ENCODE results near the gene KCNV2. TPM values are rescaled to one million over a fixed set of nuclear protein-coding genes. Genes with fewer than 3 reads are reported as not detected.

KCNV2 gene
- total RNA-seq, 1 donor from 2014 or later: not detected

- H3K27me3 ChIP-seq (ENCODE audit: insufficient read depth, low read length): no peaks in the 10 kb centered on the region
- H3K27ac Mint-ChIP-seq (ENCODE audit: unreplicated experiment): no peak overlapping the region
- no peaks in the 10 kb centered on the region for H3K4me1 ChIP-seq (ENCODE audit: insufficient read depth, low read length)
- H3K36me3 ChIP-seq (ENCODE audit: insufficient read depth, low read length): peaks cover 20% of the 10 kb centered on the region
- H3K4me3 ChIP-seq (ENCODE audit: insufficient read depth, low read depth, low read length): no peak overlapping the region
- H3K9ac ChIP-seq (ENCODE audit: low read length): no peak overlapping the region
- H3K9me3 Mint-ChIP-seq (ENCODE audit: unreplicated experiment): no peaks in the 10 kb centered on the region
- no peaks in the 10 kb centered on the region for H3K27me3 Mint-ChIP-seq (ENCODE audit: low read depth, unreplicated experiment)
- peaks cover 5% of the 10 kb centered on the region for H3K79me2 ChIP-seq (ENCODE audit: insufficient read depth, low read length)
- H3K27ac ChIP-seq (ENCODE audit: low read depth, low read length): no peak overlapping the region
- TF ChIP-seq CTCF (IDR thresholded peaks at IDR 0.05; ENCODE audit: insufficient read depth, low read depth, low read length) (no peak), EZH2 (IDR thresholded peaks at IDR 0.05; ENCODE audit: insufficient read depth, low read length) (no peak)
- no peak overlapping the region for H3K4me3 Mint-ChIP-seq (ENCODE audit: unreplicated experiment)
- H3K9me3 ChIP-seq (ENCODE audit: insufficient read depth, low read depth, low read length): no peaks in the 10 kb centered on the region
- DNase-seq (ENCODE audit: low read depth) (no peak), FAIRE-seq (no peak)
- H3K4me2 ChIP-seq (ENCODE audit: low read length): no peak overlapping the region
- no peak overlapping the region for H2AFZ ChIP-seq (ENCODE audit: low read depth, low read length)
- H4K20me1 ChIP-seq (ENCODE audit: insufficient read depth, low read length): peaks cover 9% of the 10 kb centered on the region
- H3K36me3 Mint-ChIP-seq (ENCODE audit: low read depth, unreplicated experiment): peaks cover 31% of the 10 kb centered on the region
- H3K4me1 Mint-ChIP-seq (ENCODE audit: low read depth, unreplicated experiment): peaks cover 14% of the 10 kb centered on the region
Observed at GRCh38 chr9:2767800-2768677, 50.7 kb downstream of the KCNV2 start.

- H3K27me3 Mint-ChIP-seq (ENCODE audit: low read depth, unreplicated experiment): no peaks in the 10 kb centered on the region
- H3K36me3 ChIP-seq (ENCODE audit: insufficient read depth, low read length): peaks cover 28% of the 10 kb centered on the region
- no peak for FAIRE-seq
- no peak overlapping the region for H3K4me3 ChIP-seq (ENCODE audit: insufficient read depth, low read depth, low read length)
- no peak overlapping the region for H3K27ac Mint-ChIP-seq (ENCODE audit: unreplicated experiment)
- H3K4me2 ChIP-seq (ENCODE audit: low read length): no peak overlapping the region
- no peak overlapping the region for H3K9ac ChIP-seq (ENCODE audit: low read length)
- H3K9me3 ChIP-seq (ENCODE audit: insufficient read depth, low read depth, low read length): peaks cover 2% of the 10 kb centered on the region
- H3K9me3 Mint-ChIP-seq (ENCODE audit: unreplicated experiment): peaks cover 17% of the 10 kb centered on the region
- no peak for TF ChIP-seq EZH2 (IDR thresholded peaks at IDR 0.05; ENCODE audit: insufficient read depth, low read length)
- no peak for TF ChIP-seq CTCF (IDR thresholded peaks at IDR 0.05; ENCODE audit: insufficient read depth, low read depth, low read length)
- H3K27me3 ChIP-seq (ENCODE audit: insufficient read depth, low read length): no peaks in the 10 kb centered on the region
- H3K4me1 Mint-ChIP-seq (ENCODE audit: low read depth, unreplicated experiment): peaks cover 5% of the 10 kb centered on the region
- peaks cover 17% of the 10 kb centered on the region for H3K79me2 ChIP-seq (ENCODE audit: insufficient read depth, low read length)
- peak; percentile 57 for DNase-seq (ENCODE audit: low read depth)
- H3K27ac ChIP-seq (ENCODE audit: low read depth, low read length): no peak overlapping the region
- H3K36me3 Mint-ChIP-seq (ENCODE audit: low read depth, unreplicated experiment): peaks cover 51% of the 10 kb centered on the region
- H2AFZ ChIP-seq (ENCODE audit: low read depth, low read length): no peak overlapping the region
- no peak overlapping the region for H3K4me3 Mint-ChIP-seq (ENCODE audit: unreplicated experiment)
- no peaks in the 10 kb centered on the region for H3K4me1 ChIP-seq (ENCODE audit: insufficient read depth, low read length)
- peaks cover 19% of the 10 kb centered on the region for H4K20me1 ChIP-seq (ENCODE audit: insufficient read depth, low read length)
Observed at GRCh38 chr9:2771087-2771486, 53.8 kb downstream of the KCNV2 start.

GRCh38 chr9:2771661-2772060, 54.4 kb downstream of the KCNV2 start:
- no peak overlapping the region for H3K9ac ChIP-seq (ENCODE audit: low read length)
- no peak overlapping the region for H3K27ac ChIP-seq (ENCODE audit: low read depth, low read length)
- DNase-seq (ENCODE audit: low read depth) (no peak), FAIRE-seq (no peak)
- TF ChIP-seq CTCF (IDR thresholded peaks at IDR 0.05; ENCODE audit: insufficient read depth, low read depth, low read length): no peak
- Mint-ChIP-seq H3K4me1 (ENCODE audit: low read depth, unreplicated experiment) (peaks cover 5% of the 10 kb centered on the region), H3K27ac (ENCODE audit: unreplicated experiment) (peak overlapping the region; percentile 43), H3K27me3 (ENCODE audit: low read depth, unreplicated experiment) (no peaks in the 10 kb centered on the region), H3K36me3 (ENCODE audit: low read depth, unreplicated experiment) (peaks cover 55% of the 10 kb centered on the region), H3K9me3 (ENCODE audit: unreplicated experiment) (peaks cover 19% of the 10 kb centered on the region), H3K4me3 (ENCODE audit: unreplicated experiment) (no peak overlapping the region)
- no peak overlapping the region for H3K4me3 ChIP-seq (ENCODE audit: insufficient read depth, low read depth, low read length)
- H2AFZ ChIP-seq (ENCODE audit: low read depth, low read length): no peak overlapping the region
- no peaks in the 10 kb centered on the region for H3K27me3 ChIP-seq (ENCODE audit: insufficient read depth, low read length)
- peaks cover 17% of the 10 kb centered on the region for H3K79me2 ChIP-seq (ENCODE audit: insufficient read depth, low read length)
- peaks cover 2% of the 10 kb centered on the region for H3K9me3 ChIP-seq (ENCODE audit: insufficient read depth, low read depth, low read length)
- no peak overlapping the region for H3K4me2 ChIP-seq (ENCODE audit: low read length)
- H3K36me3 ChIP-seq (ENCODE audit: insufficient read depth, low read length): peaks cover 33% of the 10 kb centered on the region
- H4K20me1 ChIP-seq (ENCODE audit: insufficient read depth, low read length): peaks cover 19% of the 10 kb centered on the region
- no peaks in the 10 kb centered on the region for H3K4me1 ChIP-seq (ENCODE audit: insufficient read depth, low read length)
